Stimulated activated CD8-positive, alpha-beta memory T cell treated with anti-CD3 and anti-CD28 coated beads, Interleukin-2, amount 100 ng/mL, for 1 hour (primary cell): ENCODE results near the gene ITGA2.

ENCODE experiments used
- DNase-seq, 2 donors: peaks; one replicate each; pipeline ENCODE4 v3.0.0-alpha.2; 2020; ENCODE audit warnings: low read depth in 2 of 2

ITGA2 gene

GRCh38 chr5:53017794-53018391 lies 28.7 kb downstream of the ITGA2 start:
- no peak for DNase-seq

DNA sequence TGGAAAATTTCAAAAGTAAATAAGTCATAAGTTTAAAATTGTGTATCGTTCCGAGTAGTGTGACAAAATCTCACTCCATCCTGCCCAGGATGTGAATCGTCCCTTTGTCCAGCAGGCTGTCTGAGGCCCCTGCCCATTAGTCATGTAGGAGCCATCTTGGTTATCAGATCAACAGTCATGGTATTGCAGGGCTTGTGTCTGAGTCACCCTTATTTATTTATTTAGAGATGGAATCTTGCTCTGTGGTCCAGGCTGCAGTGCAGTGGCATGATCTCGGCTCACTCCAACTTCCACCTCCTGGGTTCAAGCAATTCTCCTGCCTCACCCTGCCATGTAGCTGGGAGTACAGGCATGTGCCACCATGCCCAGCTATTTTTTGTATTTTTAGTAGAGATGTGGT lies 30.2 kb downstream of the ITGA2 start:
- DNase-seq: no peak

GRCh38 chr5:53022930-53023511 lies 33.9 kb downstream of the ITGA2 start:
- DNase-seq: no peak

DNA sequence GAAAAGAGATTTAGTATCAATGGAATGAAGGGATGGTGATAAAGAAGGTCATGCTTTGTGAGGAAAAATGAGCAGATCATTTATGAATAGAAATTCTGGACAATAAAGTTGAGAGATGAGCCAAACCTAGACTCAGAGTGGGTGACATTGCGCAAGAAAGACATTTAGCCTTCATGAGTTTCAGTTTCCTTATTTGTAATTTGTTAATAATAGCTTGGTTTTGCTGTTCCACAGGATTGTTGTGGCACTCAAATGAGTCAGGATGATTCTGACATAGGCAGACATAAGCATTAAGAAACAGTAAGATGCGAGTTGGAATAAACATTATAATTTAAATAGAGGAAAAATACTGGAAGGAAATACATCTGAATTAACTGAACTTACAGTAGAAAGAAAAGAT lies 34.8 kb downstream of the ITGA2 start:
- no peak for DNase-seq

- no peak for DNase-seq
These were observed 35.4 kb downstream of the ITGA2 start for GRCh38 chr5:53024535-53024934.

DNA sequence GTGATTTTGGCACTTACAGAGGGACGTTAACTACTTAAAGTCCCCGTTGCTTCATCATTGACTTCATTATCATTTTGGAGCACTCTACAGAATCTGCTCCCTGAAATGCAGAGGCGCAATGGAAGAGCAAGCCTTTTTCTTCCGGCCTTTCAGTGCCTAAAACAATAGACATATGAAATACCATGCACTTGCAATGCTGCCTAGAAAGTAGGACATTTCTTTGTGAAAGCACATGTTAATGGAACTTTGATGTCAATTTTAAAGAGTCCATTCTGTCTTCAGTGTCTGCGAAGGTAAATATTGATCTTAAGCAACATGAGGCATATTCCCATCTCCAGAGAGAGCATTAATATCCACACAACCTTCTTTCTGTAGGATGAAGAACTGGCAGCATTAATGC lies 36.3 kb downstream of the ITGA2 start:
- DNase-seq: no peak

DNA sequence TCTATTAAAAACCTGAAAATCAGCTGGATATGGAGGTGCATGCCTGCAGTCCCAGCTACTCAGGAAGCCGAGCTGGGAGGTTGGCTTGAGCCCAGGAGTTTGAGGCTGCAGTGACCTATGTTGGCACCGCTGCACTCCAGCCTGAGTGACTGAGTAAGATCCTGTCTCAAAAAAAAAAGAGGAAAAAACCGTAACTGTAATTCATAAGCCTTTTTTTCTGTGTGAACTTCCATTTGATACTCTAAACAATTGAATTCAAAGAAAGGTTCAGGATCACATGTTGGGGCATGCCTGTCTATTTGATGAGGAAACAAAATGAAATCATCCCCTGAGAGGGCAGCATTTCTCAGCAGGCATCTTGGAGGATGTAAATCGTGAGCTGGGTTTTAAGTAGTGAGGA lies 38.8 kb downstream of the ITGA2 start:
- DNase-seq: no peak

DNA sequence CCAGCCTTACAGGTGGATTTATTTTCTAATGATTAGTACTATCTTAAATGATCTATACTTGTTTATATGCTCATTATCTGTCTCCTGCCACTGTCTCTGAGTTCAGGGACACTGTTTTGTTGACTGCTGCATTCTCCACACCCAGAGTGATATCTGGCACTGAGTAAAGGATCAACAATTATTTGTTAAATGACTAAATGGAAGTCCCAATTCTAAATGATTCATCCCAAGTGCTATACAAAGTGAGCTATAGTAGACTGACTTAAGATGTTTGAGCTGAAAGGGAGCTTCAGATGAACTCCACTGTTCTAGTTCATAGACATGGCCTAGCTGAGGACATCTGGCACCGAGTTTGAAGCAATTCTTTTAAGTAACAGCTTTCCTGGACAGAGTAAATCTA lies 40.5 kb downstream of the ITGA2 start:
- no peak for DNase-seq

DNA sequence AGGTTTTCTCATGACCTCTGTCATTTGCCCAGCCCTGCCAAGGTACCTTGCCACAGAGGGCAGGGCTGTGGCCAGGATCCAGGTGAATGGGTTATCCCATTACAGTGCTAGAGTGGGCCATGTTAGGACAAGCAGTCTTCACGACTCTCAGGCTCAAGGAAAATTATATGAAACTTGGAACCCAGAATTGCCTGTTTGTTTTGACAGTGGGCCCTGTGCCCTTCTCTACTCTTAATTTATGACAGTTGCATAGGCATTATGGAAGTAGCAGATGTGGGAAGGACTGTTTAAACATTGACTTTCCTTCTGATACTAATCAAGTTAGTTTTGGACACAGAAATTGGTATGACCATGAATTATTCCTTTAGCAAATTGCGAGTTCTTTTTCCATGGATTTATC lies 41.7 kb downstream of the ITGA2 start:
- no peak for DNase-seq

DNA sequence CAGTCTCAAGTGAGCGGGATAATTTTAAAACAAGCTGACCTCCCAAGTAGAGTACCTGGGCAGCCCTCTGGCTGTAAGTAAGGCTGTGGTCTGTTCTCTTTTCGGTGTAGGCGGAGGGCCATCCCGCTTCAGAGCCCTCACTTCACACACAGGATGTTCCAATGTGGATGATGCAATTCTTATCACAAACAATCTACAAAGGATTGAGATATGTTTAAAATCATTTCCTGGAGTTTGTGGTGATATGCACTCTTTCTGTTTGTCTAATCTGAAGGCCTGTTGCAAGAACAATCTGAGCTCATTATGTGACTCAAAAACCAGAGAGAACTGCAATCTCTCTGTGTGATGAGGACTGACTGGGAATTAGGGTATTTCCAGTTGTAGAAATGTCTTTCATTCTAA lies 42.5 kb downstream of the ITGA2 start:
- no peak for DNase-seq

DNA sequence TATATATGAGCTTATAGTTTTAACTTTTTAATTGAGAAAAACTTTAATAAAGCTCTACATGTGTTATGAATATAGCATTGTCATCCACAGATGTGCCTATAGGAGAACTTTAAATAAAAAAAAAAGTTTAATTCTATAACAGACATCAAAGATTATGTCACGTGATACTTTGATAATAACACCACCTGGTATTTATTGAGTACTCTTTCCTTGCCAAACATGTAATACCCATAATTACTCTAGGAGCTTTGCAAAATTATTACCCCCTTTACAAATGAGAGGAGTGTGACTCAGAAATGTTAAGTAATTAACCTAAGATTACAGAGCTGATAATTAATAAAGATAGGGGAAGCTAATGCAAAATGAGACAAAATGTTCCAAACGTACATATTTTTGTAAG lies 43.0 kb downstream of the ITGA2 start:
- DNase-seq: no peak

GRCh38 chr5:53034832-53035231 lies 45.7 kb downstream of the ITGA2 start:
- DNase-seq: no peak

DNA sequence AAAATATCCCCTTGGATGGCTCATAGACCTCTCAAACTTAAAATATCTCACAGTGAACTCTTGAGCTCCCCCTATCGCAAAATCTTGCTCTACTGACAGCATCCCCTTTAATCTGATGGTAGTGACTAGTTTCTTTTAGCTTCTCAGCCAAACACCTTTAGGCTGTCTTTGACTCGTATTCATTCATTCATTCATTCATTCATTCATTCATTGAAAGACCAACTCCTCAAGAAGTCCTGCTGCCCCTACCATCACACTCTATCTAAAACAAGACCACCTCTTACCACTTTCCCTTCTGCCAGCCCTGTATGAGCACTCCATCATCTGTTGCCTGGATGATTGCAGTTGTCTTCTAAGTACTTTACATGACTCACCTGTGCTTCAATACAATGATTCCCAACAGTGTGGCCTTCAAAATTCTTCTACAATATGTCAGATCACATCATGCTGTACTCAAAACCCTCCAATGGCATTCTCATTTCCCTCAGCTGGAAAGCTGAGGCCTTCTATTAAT lies 46.8 kb downstream of the ITGA2 start:
- no peak for DNase-seq

- DNase-seq: no peak
These were observed 48.1 kb downstream of the ITGA2 start for GRCh38 chr5:53037141-53037859.

DNA sequence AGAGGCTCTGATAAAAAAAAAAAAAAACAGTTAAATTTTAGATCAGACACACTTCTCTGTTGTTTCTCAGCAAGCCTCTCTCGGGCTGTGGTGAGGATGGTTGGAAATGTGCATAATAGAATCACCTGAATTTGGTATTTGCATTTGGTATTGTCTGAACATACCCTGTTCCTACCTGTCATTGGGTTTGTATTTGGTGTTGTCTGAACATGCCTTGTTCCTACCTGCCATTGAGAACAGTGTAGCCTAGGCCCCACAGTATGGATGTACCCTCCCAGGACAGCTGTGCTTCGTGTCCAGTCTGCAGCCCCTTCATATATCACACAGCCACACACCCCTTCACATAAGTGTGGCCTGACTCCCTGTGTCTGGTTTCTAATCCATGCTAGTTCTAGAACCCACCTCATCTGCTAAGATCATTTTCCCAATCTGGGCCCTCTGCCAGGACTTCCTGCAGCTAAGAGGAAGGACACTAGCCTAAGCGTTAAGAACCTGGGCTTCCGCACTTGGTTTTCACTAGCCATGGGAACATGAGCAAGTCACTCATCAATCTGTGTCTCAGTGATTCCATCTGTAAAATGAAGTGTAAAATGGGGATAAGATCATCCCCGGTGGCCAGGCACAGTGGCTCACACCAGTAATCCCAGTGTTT lies 49.2 kb downstream of the ITGA2 start:
- no peak for DNase-seq

- DNase-seq: no peak
These were observed 50.7 kb downstream of the ITGA2 start for GRCh38 chr5:53039855-53040254.

GRCh38 chr5:53041071-53041692 lies 52.0 kb downstream of the ITGA2 start:
- DNase-seq: no peak

DNA sequence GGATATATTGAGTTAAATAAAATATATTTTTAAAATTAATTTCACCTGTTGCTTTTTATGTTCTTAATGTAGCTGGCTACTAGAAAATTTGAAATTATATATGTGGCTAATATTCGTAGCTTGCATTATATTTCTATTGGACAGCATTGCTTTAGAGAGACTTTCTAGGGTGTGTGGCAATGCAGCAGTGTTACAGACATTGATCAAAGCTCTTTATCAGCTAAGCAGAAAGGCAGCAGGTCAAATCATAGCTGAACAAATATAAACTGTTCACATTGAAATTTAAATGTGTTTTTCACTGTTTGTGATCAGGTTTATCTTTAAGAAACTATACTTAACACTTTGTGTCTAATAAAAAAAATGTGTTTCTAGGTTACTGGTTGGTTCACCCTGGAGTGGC lies 52.6 kb downstream of the ITGA2 start:
- DNase-seq: no peak

DNA sequence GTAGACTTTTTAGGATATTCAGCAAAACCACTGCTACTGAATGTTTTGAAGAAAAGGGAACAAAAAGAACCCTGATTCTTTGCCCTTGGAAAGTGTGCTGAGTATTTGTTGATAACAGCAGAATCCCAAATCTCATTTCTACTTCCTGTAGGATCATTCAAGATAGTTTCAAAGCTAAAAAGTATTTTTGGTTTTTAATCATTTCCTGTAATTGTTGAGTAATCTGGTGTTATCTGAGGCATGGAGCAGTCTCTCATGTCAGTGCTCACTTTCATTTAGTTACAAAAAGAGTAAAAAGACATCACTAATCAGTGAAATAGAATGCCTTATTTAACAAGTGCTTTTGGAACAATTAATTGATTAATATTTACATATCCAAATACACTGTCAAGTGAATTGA lies 56.1 kb downstream of the ITGA2 start:
- DNase-seq: no peak

GRCh38 chr5:53048248-53048647 lies 59.1 kb downstream of the ITGA2 start:
- no peak for DNase-seq

DNA sequence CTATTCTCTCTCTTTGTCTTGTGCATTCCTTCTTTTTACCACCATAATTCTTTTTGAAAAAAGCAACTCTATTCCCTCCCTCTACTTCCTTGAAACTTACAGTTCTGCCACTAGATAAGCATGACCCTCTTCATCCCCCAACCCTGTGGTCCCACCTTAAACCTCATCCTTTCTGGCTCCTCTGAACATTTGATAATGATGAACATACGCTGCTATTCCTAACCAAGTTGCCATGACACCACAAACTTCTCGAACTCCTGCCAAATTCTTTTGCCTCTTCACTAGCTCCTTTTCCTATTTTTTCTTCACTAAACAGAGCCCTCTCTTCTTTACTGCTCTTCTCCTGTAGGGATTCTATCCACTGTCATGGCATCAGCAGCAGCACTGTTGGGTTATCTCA lies 63.3 kb downstream of the ITGA2 start:
- no peak for DNase-seq

DNA sequence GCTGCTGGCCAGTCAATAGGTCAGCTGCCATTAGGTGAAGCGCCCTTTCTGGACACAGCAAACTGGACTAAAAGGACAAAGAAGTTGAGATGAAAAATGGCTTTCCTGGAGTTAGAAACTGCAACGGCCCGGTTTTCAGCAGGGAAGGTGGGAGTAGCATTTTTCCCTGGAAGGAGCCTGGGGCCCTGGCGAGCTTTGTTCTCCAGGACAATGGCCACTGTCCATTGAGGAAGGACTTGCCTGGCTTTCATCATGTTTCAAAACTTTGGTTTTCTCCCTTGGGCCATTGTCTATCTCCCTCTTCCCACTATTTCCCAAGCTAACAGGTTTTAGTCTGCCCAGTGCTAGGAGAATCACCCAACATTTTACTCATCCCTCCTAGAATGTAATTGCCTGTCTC lies 64.2 kb downstream of the ITGA2 start:
- DNase-seq: no peak
